Measurements from ENCODE around the gene SPDYE11.
"Not testable (repeated sequence)": the region's sequence is repeated elsewhere in the genome, so short reads cannot be mapped to it uniquely, and the experiment has no call there.

The SPDYE11 gene

DNA sequence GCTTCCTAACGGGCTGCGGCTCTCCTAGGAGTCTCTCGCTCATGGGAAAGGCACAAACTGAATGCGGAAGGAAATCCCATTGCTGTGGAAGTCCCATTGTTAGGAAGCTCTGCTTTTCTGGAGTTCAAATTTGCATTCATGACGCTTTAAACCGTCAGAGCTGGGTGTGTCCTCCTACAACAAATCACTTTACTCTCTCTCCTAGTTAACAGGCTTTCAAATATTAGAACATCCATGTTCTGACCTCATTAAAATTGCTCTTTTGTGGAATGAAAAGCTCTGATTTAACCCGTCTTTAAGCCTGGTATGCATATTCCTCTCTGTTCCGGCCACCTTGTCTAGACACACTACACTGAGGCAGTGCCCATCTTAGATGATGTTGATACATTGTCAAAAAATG, at the start of gene SPDYE11:
Gene SPDYE11 (minus strand): TSS at position 101 of the 400 bp plus-strand sequence. CDS start 1,800 bp downstream, outside the sequence.
- not testable (repeated sequence) for DNase-seq

GRCh38 chr7:73085938-73086337, 28.2 kb upstream of the SPDYE11 start, which contains the start of gene SPDYE9:
TSS of gene SPDYE9 (minus strand) at chr7:73086038. CDS start at chr7:73084238, 1,800 bp downstream.
- DNase-seq = not testable (repeated sequence)

GRCh38 chr7:73029666-73030065, 28.0 kb downstream of the SPDYE11 start, which contains the start of gene SPDYE8:
TSS of gene SPDYE8 (minus strand) at chr7:73029766. CDS start at chr7:73027966, 1,800 bp downstream.
- DNase-seq = not testable (repeated sequence)

DNA sequence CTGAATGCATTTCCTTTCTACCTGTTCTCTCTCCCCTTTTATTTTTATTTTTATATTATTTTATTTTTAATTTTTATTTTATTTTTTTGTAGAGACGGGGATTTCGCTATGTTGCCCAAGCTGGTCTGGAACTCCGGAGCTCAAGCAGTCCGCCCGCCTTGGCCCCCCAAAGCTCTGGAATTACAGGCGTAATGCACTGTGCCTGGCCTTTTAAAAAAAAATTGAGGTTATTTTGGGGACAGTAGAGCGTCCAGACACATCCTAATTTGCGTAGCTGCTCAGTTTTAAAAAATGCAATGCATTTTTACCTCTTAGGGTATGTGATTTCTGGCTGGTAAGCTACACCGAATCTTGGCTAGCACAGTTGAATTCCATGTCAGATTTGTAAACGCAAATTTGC, 51.2 kb downstream of the SPDYE11 start:
- not testable (repeated sequence) for DNase-seq

DNA sequence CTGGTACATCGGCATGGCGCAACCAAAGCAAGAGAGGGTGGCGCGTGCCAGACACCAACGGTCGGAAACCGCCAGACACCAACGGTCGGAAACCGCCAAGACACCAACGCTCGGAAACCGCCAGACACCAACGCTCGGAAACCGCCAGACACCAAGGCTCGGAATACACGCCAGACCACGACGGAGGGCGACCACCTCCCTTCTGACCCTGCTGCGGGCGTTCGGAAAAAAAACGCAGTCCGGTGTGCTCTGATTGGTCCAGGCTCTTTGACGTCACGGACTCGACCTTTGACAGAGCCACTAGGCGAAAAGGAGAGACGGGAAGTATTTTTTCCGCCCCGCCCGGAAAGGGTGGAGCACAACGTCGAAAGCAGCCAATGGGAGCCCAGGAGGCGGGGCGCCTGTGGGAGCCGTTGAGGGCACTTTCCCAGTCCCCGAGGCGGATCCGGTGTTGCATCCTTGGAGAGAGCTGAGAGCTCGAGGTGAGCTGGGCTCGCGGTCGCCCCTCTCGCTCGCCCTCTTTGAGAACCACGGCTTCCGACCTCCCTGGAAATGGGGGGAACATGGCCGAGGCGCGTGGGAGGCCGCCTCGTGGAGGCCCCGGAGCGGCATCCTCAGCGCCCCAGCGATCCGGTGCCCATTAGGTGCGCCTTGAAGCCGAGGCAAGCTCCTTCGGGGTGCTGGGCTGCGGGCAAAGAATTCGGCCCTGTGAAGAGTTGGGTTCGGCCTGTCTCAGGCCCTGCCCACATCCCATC, 51.8 kb downstream of the SPDYE11 start:
- DNase-seq = not testable (repeated sequence)

- not testable (repeated sequence) for DNase-seq
Observed at GRCh38 chr7:73005356-73005692, 52.4 kb downstream of the SPDYE11 start.

DNA sequence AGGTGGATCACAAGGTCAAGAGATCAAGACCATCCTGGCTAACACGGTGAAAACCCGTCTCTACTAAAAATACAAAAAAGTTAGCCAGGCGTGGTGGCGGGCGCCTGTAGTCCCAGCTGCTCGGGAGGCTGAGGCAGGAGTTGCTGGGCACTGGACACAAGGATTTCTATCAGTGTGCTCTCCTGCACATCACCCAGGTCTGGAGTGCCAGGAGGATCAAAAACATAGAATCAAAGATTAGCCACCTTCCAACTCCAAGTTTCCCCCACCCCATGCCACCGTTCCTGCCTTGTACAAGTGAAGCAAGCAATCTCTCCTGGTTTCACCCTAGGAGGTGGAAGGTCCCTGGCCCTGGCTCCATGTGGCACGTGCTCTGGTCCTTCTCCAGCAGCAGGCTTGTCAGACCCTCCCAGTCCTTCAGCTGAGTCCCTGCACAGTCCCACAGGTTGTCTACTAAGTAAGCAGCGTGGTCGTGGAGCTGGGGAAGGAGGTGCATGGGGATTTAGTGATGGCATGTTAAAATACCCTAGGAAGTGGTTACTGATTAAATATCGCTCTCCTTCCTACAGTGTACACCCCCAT, 59.7 kb downstream of the SPDYE11 start:
- not testable (repeated sequence) for DNase-seq
